Activated naive CD4-positive, alpha-beta T cell treated with anti-CD3 and anti-CD28 coated beads, Interleukin-2, amount 10 ng/mL, durations not matched to agents 7 days and 5 days (primary cell): ENCODE results near the gene NADK.
A peak's percentile ranks its signal among the peaks of the same experiment; 100 is the strongest.

Experiments used
- CTCF ChIA-PET: fragments of 350-600 bp; sonication (Branson Sonifier 250); formaldehyde crosslinking; loops from one replicate; lab custom pipeline; 2021; ENCODE audit warnings: antibody characterized with exemption; lab: Charles Lee
- DNase-seq: peaks from one replicate; pipeline ENCODE4 v3.0.0-alpha.2; 2020
- H3K27ac Mint-ChIP-seq: one replicate; pipeline ENCODE4 v1.8.0; 2021; ENCODE audit warnings: mild to moderate bottlenecking, moderate library complexity, mixed read lengths
- H3K27me3 Mint-ChIP-seq: one replicate; pipeline ENCODE4 v1.8.0; 2021; ENCODE audit warnings: mild to moderate bottlenecking, mixed read lengths
- H3K36me3 Mint-ChIP-seq: one replicate; pipeline ENCODE4 v1.8.0; 2021; ENCODE audit warnings: mixed read lengths
- H3K4me1 Mint-ChIP-seq: one replicate; pipeline ENCODE4 v1.8.0; 2021; ENCODE audit warnings: mixed read lengths
- H3K4me3 Mint-ChIP-seq: one replicate; pipeline ENCODE4 v1.8.0; 2021; ENCODE audit warnings: mild to moderate bottlenecking, moderate library complexity, mixed read lengths
- H3K9me3 Mint-ChIP-seq: one replicate; pipeline ENCODE4 v1.8.0; 2021; ENCODE audit warnings: mixed read lengths

The NADK gene

GRCh38 chr1:1780598-1781525, 2.6 kb upstream of the NADK start:
- peak overlapping the region; percentile 99 for H3K27ac Mint-ChIP-seq
- CTCF ChIA-PET, result interaction anchor here (2.1 kb wide), 1 partner anchor 125 kb away, joined by 7 read pairs; no protein-coding TSS in a partner anchor
- H3K36me3 Mint-ChIP-seq, result peaks cover 16% of the 10 kb centered on the region
- no peaks in the 10 kb centered on the region for H3K27me3 Mint-ChIP-seq
- no peak for DNase-seq
- H3K9me3 Mint-ChIP-seq, result no peaks in the 10 kb centered on the region
- peak overlapping the region; percentile 76 for H3K4me3 Mint-ChIP-seq
- H3K4me1 Mint-ChIP-seq, result peaks cover 65% of the 10 kb centered on the region

- peak overlapping the region; percentile 76 for H3K4me3 Mint-ChIP-seq
- CTCF ChIA-PET, result interaction anchor here (2.1 kb wide), 1 partner anchor 126 kb away, joined by 7 read pairs; no protein-coding TSS in a partner anchor
- DNase-seq, result peak; percentile 82
- H3K4me1 Mint-ChIP-seq, result peaks cover 74% of the 10 kb centered on the region
- H3K27ac Mint-ChIP-seq, result peak overlapping the region; percentile 99
- no peaks in the 10 kb centered on the region for H3K27me3 Mint-ChIP-seq
- no peaks in the 10 kb centered on the region for H3K9me3 Mint-ChIP-seq
- H3K36me3 Mint-ChIP-seq, result peaks cover 11% of the 10 kb centered on the region
Measured at GRCh38 chr1:1779691-1780597, 1.7 kb upstream of the NADK start.

GRCh38 chr1:1779320-1779675, 1.0 kb upstream of the NADK start:
- Mint-ChIP-seq H3K4me3 (peak overlapping the region; percentile 76), H3K4me1 (peaks cover 78% of the 10 kb centered on the region), H3K27me3 (no peaks in the 10 kb centered on the region), H3K36me3 (peaks cover 10% of the 10 kb centered on the region), H3K27ac (peak overlapping the region; percentile 99), H3K9me3 (no peaks in the 10 kb centered on the region)
- no peak for DNase-seq
- CTCF ChIA-PET, result interaction anchor here (1.1 to 2.1 kb wide), 2 partner anchors 127 to 130 kb away, joined by 3 to 7 read pairs; no protein-coding TSS in a partner anchor

GRCh38 chr1:1778663-1779319, 521 bp upstream of the NADK start:
- peaks cover 10% of the 10 kb centered on the region for H3K36me3 Mint-ChIP-seq
- peaks cover 76% of the 10 kb centered on the region for H3K4me1 Mint-ChIP-seq
- no peaks in the 10 kb centered on the region for H3K27me3 Mint-ChIP-seq
- H3K9me3 Mint-ChIP-seq, result no peaks in the 10 kb centered on the region
- H3K27ac Mint-ChIP-seq, result peak overlapping the region; percentile 99
- DNase-seq, result peak; percentile 92
- peak overlapping the region; percentile 76 for H3K4me3 Mint-ChIP-seq
- CTCF ChIA-PET, result interaction anchor here (1.1 to 2.1 kb wide), 2 partner anchors 127 to 130 kb away, joined by 3 to 7 read pairs; no protein-coding TSS in a partner anchor

GRCh38 chr1:1777583-1777899, 729 bp downstream of the NADK start:
- Mint-ChIP-seq H3K27ac (peak overlapping the region; percentile 83), H3K4me1 (peaks cover 63% of the 10 kb centered on the region), H3K36me3 (peaks cover 8% of the 10 kb centered on the region), H3K4me3 (peak overlapping the region; percentile 80), H3K9me3 (no peaks in the 10 kb centered on the region), H3K27me3 (no peaks in the 10 kb centered on the region)
- no peak for DNase-seq
- CTCF ChIA-PET, result no interaction called here

- Mint-ChIP-seq H3K27ac (peak overlapping the region; percentile 83), H3K27me3 (no peaks in the 10 kb centered on the region), H3K36me3 (peaks cover 14% of the 10 kb centered on the region), H3K9me3 (no peaks in the 10 kb centered on the region), H3K4me1 (peaks cover 59% of the 10 kb centered on the region), H3K4me3 (peak overlapping the region; percentile 80)
- no peak for DNase-seq
- CTCF ChIA-PET, result no interaction called here
Measured at GRCh38 chr1:1776672-1777582, 1.3 kb downstream of the NADK start.

GRCh38 chr1:1775327-1776226, 2.7 kb downstream of the NADK start:
- no peaks in the 10 kb centered on the region for H3K27me3 Mint-ChIP-seq
- H3K9me3 Mint-ChIP-seq, result peaks cover 4% of the 10 kb centered on the region
- peaks cover 23% of the 10 kb centered on the region for H3K36me3 Mint-ChIP-seq
- CTCF ChIA-PET, result no interaction called here
- no peak overlapping the region for H3K4me3 Mint-ChIP-seq
- no peak for DNase-seq
- peak overlapping the region; percentile 30 for H3K27ac Mint-ChIP-seq
- peaks cover 45% of the 10 kb centered on the region for H3K4me1 Mint-ChIP-seq

- no peak overlapping the region for H3K27ac Mint-ChIP-seq
- peaks cover 7% of the 10 kb centered on the region for H3K9me3 Mint-ChIP-seq
- no peak overlapping the region for H3K4me3 Mint-ChIP-seq
- peaks cover 28% of the 10 kb centered on the region for H3K4me1 Mint-ChIP-seq
- H3K36me3 Mint-ChIP-seq, result peaks cover 32% of the 10 kb centered on the region
- DNase-seq, result no peak
- CTCF ChIA-PET, result no interaction called here
- H3K27me3 Mint-ChIP-seq, result no peaks in the 10 kb centered on the region
Measured at GRCh38 chr1:1773874-1774273, 4.4 kb downstream of the NADK start.

GRCh38 chr1:1771096-1771495, 7.2 kb downstream of the NADK start:
- H3K27ac Mint-ChIP-seq, result no peak overlapping the region
- H3K36me3 Mint-ChIP-seq, result peaks cover 50% of the 10 kb centered on the region
- CTCF ChIA-PET, result no interaction called here

GRCh38 chr1:1770102-1770501, 8.2 kb downstream of the NADK start:
- H3K27ac Mint-ChIP-seq, result no peak overlapping the region

More at GRCh38 chr1:1771096-1771495, 7.2 kb downstream of the NADK start:
- no peaks in the 10 kb centered on the region for H3K27me3 Mint-ChIP-seq
- H3K4me3 Mint-ChIP-seq, result no peak overlapping the region
- H3K9me3 Mint-ChIP-seq, result peaks cover 11% of the 10 kb centered on the region
- DNase-seq, result no peak
- H3K4me1 Mint-ChIP-seq, result peaks cover 18% of the 10 kb centered on the region

GRCh38 chr1:1768249-1768992, 9.8 kb downstream of the NADK start:
- H3K27ac Mint-ChIP-seq, result peak overlapping the region; percentile 19
- peaks cover 3% of the 10 kb centered on the region for H3K4me1 Mint-ChIP-seq
- H3K27me3 Mint-ChIP-seq, result no peaks in the 10 kb centered on the region
- H3K4me3 Mint-ChIP-seq, result no peak overlapping the region
- no peak for DNase-seq
- peaks cover 54% of the 10 kb centered on the region for H3K36me3 Mint-ChIP-seq
- peaks cover 11% of the 10 kb centered on the region for H3K9me3 Mint-ChIP-seq
- CTCF ChIA-PET, result interaction anchor here (0.7 kb wide), 1 partner anchor 138 kb away, joined by 3 read pairs; no protein-coding TSS in a partner anchor

More at GRCh38 chr1:1770102-1770501, 8.2 kb downstream of the NADK start:
- Mint-ChIP-seq H3K9me3 (peaks cover 11% of the 10 kb centered on the region), H3K4me3 (no peak overlapping the region), H3K27me3 (no peaks in the 10 kb centered on the region), H3K4me1 (peaks cover 8% of the 10 kb centered on the region), H3K36me3 (peaks cover 50% of the 10 kb centered on the region)
- DNase-seq, result no peak
- CTCF ChIA-PET, result no interaction called here
